HepG2 (cell line): Measurements from ENCODE around the gene CYP11A1. TPM values are rescaled to one million over a fixed set of nuclear protein-coding genes. Genes with fewer than 3 reads are reported as not detected.

Experiments used
- ATAC-seq: fragments of 200-7000 bp; cut with Tn5 transposase; 3 replicates; pipeline ENCODE4 v1.9.1; 2020; ENCODE audit warnings: mild to moderate bottlenecking, moderate library complexity
- BruUV-seq: library from RNA; stranded (reverse); fragments of 400-500 nt; replicated peaks from 2 replicates; lab custom pipeline; 2021; lab: Mats Ljungman, UMichigan
- CTCF ChIA-PET: fragments of 300-600 bp; formaldehyde crosslinking; extraction: SDS; loops from one replicate; lab custom pipeline; 2021; ENCODE audit warnings: low total read pairs, inconsistent platforms, low intra/inter-chr PET ratio; lab: Yijun Ruan, JAX
- POLR2A ChIA-PET: fragments of 350-600 bp; sonication (Branson Sonifier 250); formaldehyde crosslinking; loops from one replicate; lab custom pipeline; 2020; ENCODE audit warnings: antibody characterized with exemption, inconsistent platforms; lab: Yijun Ruan, JAX
- DNase-seq: peaks from one replicate; pipeline ENCODE4 v3.0.0-alpha.2; 2015; ENCODE audit warnings: low spot score
- FAIRE-seq: peaks from 3 replicates; lab custom pipeline; 2011; peaks lifted over from hg19 to GRCh38; lab: Jason Lieb, UNC
- H2AFZ ChIP-seq: one replicate; pipeline ENCODE4 v1.6.1; 2011; ENCODE audit warnings: low read length, inconsistent platforms
- H3K27ac ChIP-seq: fragments of 300-600 bp; 3 replicates; pipeline ENCODE4 v1.8.0; 2011; ENCODE audit warnings: mixed run types, mild to moderate bottlenecking, mixed read lengths, low read length, inconsistent platforms; ENCODE audit not compliant: insufficient read depth; ENCODE audit errors: extremely low read length
- H3K27me3 ChIP-seq, 2 experiments: fragments of 200-600 bp in 1 of 2; 2 replicates in 1 of 2; 3 replicates in 1 of 2; pipeline versions ENCODE4 v1.6.0 to v1.8.0; 2011; ENCODE audit warnings: low read length in 2 of 2, mild to moderate bottlenecking in 2 of 2, moderate library complexity in 2 of 2, inconsistent platforms in 1 of 2; ENCODE audit not compliant: insufficient read depth in 2 of 2, control insufficient read depth in 1 of 2
- H3K36me3 ChIP-seq, 2 experiments: fragments of 200-600 bp in 1 of 2; replicated peaks in 1 of 2; 2 replicates in 1 of 2; 3 replicates in 1 of 2; pipeline versions ENCODE4 v1.5.1 to v1.8.0; 2011; ENCODE audit warnings: low read length in 2 of 2, inconsistent platforms in 1 of 2; ENCODE audit not compliant: insufficient read depth in 2 of 2, control insufficient read depth in 1 of 2
- H3K4me1 ChIP-seq: 2 replicates; pipeline ENCODE4 v1.5.1; 2012; ENCODE audit warnings: low read length, inconsistent platforms; ENCODE audit not compliant: insufficient read depth
- H3K4me2 ChIP-seq: 2 replicates; pipeline ENCODE4 v1.6.0; 2011; ENCODE audit warnings: low read depth, low read length, inconsistent platforms
- H3K4me3 ChIP-seq, 3 experiments: fragments of 200-600 bp in 1 of 3; sonication (generic), shearing (Covaris generic) in 1 of 3; replicated peaks in 1 of 3; 2 replicates each; pipeline ENCODE4 v1.5.1; 2011 to 2016; ENCODE audit warnings: low read length in 3 of 3, inconsistent platforms in 2 of 3, low read depth in 2 of 3, mild to moderate bottlenecking in 2 of 3, control low read depth in 1 of 3, mixed read lengths in 1 of 3; ENCODE audit not compliant: insufficient read depth in 1 of 3
- H3K79me2 ChIP-seq: one replicate; pipeline ENCODE4 v1.6.1; 2011; ENCODE audit warnings: low read length, inconsistent platforms; ENCODE audit not compliant: insufficient read depth
- H3K9ac ChIP-seq: 2 replicates; pipeline ENCODE4 v1.6.0; 2011; ENCODE audit warnings: mild to moderate bottlenecking, low read depth, low read length, inconsistent platforms; ENCODE audit not compliant: insufficient read depth
- H3K9me3 ChIP-seq: 2 replicates; pipeline ENCODE4 v1.5.1; 2012; ENCODE audit warnings: mild to moderate bottlenecking, low read length
- H4K20me1 ChIP-seq: 2 replicates; pipeline ENCODE4 v1.6.0; 2011; ENCODE audit warnings: inconsistent platforms, mild to moderate bottlenecking, low read length, moderate library complexity; ENCODE audit not compliant: insufficient read depth
- MAFG ChIP-seq: sonication (generic); formaldehyde crosslinking; IDR thresholded peaks from 2 replicates; pipeline ENCODE4 v1.5.1; 2020; ENCODE audit warnings: mild to moderate bottlenecking, missing genetic modification reagents
- RXRA ChIP-seq: sonication (generic); formaldehyde crosslinking; IDR thresholded peaks from 2 replicates; pipeline ENCODE4 v1.5.1; 2020; ENCODE audit warnings: missing genetic modification reagents
- SPEN ChIP-seq: sonication (generic); formaldehyde crosslinking; IDR thresholded peaks from 2 replicates; pipeline ENCODE4 v1.5.1; 2020; ENCODE audit warnings: low read depth, mild to moderate bottlenecking, missing genetic modification reagents
- YEATS2 ChIP-seq: sonication (generic); formaldehyde crosslinking; IDR thresholded peaks from 2 replicates; pipeline ENCODE4 v1.4.0; 2020; ENCODE audit warnings: missing genetic modification reagents, borderline replicate concordance
- ZMYM4 ChIP-seq: sonication (generic); formaldehyde crosslinking; IDR thresholded peaks from 2 replicates; pipeline ENCODE4 v1.8.1; 2023; ENCODE audit warnings: mild to moderate bottlenecking, missing genetic modification reagents
- ZNF501 ChIP-seq: sonication (generic); formaldehyde crosslinking; IDR thresholded peaks from 2 replicates; pipeline ENCODE4 v1.5.1; 2020; ENCODE audit warnings: mild to moderate bottlenecking, moderate library complexity, missing genetic modification reagents
- WGBS: methylation state at CpG from one replicate; pipeline ENCODE4 v1.1.6; 2017; ENCODE audit warnings: low lambda C conversion rate; 5-methylcytosine and 5-hydroxymethylcytosine counted together
- in situ Hi-C: cut with HindIII; loops from 2 replicates; pipeline ENCODE4 v1.10.0; 2017; ENCODE audit warnings: low pct_unique_long_range_greater_than_20kb; ENCODE audit not compliant: extremely low pct_ligation_motif_present
- intact Hi-C: fragments of 100-400 bp; cut with micrococcal nuclease; formaldehyde crosslinking; loops from one replicate; pipeline ENCODE4 v1.10.0; 2022; ENCODE audit not compliant: unreplicated experiment
- polyA plus RNA-seq, 8 experiments: library from polyadenylated mRNA; depleted of rRNA in 3 of 8; stranded (reverse) in 7 of 8; unstranded in 1 of 8; fragments of >200 nt; fragmentation: Illumina TruSeq in 4 of 8; extraction: Trizol in 4 of 8; gene quantifications; 2 replicates each; pipeline versions ENCODE4 v1.2.1 to v1.2.3, GENCODE V29; 2011 to 2016; ENCODE audit warnings: low read depth in 4 of 8, missing spikeins in 1 of 8, mixed read lengths in 1 of 8; ENCODE audit not compliant: insufficient read depth in 1 of 8
- total RNA-seq, 5 experiments: library from RNA; depleted of rRNA; stranded (reverse); fragments of >200 nt; fragmentation: Illumina TruSeq; extraction: Trizol; gene quantifications; 2 replicates each; pipeline ENCODE4 v1.2.3, GENCODE V29; 2016; ENCODE audit warnings: low read depth in 1 of 5
- TF ChIP-seq, protein P1 (sequence below): IDR thresholded peaks from 2 replicates; pipeline ENCODE4 v1.6.1; 2016; ENCODE audit warnings: missing compliant biosample characterization, missing genetic modification reagents, borderline replicate concordance
- TF ChIP-seq, protein P2 (sequence below): sonication (generic); formaldehyde crosslinking; IDR thresholded peaks from 2 replicates; pipeline ENCODE4 v1.4.0; 2020; ENCODE audit warnings: missing genetic modification reagents, borderline replicate concordance
- TF ChIP-seq, protein P3 (sequence below): sonication (generic); formaldehyde crosslinking; IDR thresholded peaks from 2 replicates; pipeline ENCODE4 v1.9.0; 2021; ENCODE audit warnings: missing genetic modification reagents, borderline replicate concordance
- TF ChIP-seq, protein P4 (sequence below): sonication (generic); formaldehyde crosslinking; IDR thresholded peaks from 2 replicates; pipeline ENCODE4 v1.4.0; 2020; ENCODE audit warnings: missing genetic modification reagents, borderline replicate concordance
- TF ChIP-seq, protein P5 (sequence below): sonication (generic); IDR thresholded peaks from 2 replicates; pipeline ENCODE4 v1.6.1; 2016; ENCODE audit warnings: low read depth, borderline replicate concordance

Gene CYP11A1
- total and polyA plus RNA-seq, 2 of the 13 experiments (the other 11 are each of a cell fraction or from before 2014, with no cell fraction given), result 0.66 to 0.92 TPM

DNA sequence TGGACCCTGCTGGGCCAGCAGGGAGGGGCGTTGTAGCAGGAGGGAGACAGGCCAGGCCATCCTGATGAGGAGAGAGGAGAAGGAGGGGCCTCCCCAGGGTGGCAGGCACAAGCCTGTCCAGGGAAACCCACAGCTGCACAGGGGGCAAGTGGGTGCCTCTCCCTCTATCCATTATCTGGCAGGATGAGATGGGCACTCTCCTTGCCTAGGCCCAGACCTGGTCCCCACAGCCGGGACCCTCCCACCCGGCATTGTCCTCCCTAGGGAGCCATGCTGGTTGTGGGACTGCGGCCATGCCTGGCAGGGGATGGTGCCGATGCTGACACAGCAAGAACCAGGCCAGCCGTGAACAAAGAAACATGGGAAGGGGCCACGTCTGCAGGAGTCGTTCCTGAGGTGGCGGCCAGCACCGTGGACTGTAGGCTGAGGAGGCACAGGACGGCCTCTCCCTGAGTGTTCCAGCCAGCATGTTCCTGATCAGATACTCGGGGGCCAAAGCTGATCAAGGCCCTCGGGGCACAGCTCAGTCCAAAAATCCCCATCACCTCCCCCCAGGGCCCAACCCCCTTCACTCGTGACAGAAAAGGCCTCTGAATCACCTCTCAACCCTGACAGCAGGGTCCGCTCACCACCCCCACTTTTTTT is 19.2 kb upstream of the CYP11A1 start:
- H3K27ac ChIP-seq, result no peak overlapping the region
- intact Hi-C loops (no loop called here), in situ Hi-C loops (loop anchor here (5.0 kb wide), 1 partner anchor 46 kb away; the partner anchor contains the start of gene SEMA7A)
- peak; percentile 3; the same call in 2 of the 3 replicates for ATAC-seq
- 44% methylated on average over 7 of the region's 15 CpGs for WGBS
- H4K20me1 ChIP-seq, result no peaks in the 10 kb centered on the region
- H3K4me2 ChIP-seq, result peak overlapping the region; percentile 24
- H3K9ac ChIP-seq, result no peak overlapping the region
- no peak for DNase-seq
- H3K27me3 ChIP-seq, result peaks cover 3 to 27% of the 10 kb centered on the region in 2 experiments; a peak in 3 of 5 replicates
- POLR2A ChIA-PET, result interaction anchor here (2.2 to 8.8 kb wide), 4 partner anchors 20 to 74 kb away, joined by 4 to 124 read pairs (median 14); partner anchors contain the start of genes SEMA7A and UBL7
- no peaks in the 10 kb centered on the region for H3K36me3 ChIP-seq
- CTCF ChIA-PET, result no interaction called here
- H3K4me3 ChIP-seq, result peak overlapping the region in 1 of 3 experiments; percentile 21; a peak in 1 of 6 replicates
- no peaks in the 10 kb centered on the region for H3K79me2 ChIP-seq
- H2AFZ ChIP-seq, result no peak overlapping the region
- peaks cover 91% of the 10 kb centered on the region for H3K4me1 ChIP-seq
- no peaks in the 10 kb centered on the region for H3K9me3 ChIP-seq
- FAIRE-seq, result no peak
- BruUV-seq, result no TSS peak
- TF ChIP-seq RXRA (CRISPR knock-in tag), result no peak; the same call in 1 of the 2 replicates
- TF ChIP-seq, protein P1, sequence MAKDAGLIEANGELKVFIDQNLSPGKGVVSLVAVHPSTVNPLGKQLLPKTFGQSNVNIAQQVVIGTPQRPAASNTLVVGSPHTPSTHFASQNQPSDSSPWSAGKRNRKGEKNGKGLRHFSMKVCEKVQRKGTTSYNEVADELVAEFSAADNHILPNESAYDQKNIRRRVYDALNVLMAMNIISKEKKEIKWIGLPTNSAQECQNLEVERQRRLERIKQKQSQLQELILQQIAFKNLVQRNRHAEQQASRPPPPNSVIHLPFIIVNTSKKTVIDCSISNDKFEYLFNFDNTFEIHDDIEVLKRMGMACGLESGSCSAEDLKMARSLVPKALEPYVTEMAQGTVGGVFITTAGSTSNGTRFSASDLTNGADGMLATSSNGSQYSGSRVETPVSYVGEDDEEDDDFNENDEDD (CRISPR knock-in tag), result no peak
- TF ChIP-seq ZNF501, result no peak
- TF ChIP-seq, protein P2, sequence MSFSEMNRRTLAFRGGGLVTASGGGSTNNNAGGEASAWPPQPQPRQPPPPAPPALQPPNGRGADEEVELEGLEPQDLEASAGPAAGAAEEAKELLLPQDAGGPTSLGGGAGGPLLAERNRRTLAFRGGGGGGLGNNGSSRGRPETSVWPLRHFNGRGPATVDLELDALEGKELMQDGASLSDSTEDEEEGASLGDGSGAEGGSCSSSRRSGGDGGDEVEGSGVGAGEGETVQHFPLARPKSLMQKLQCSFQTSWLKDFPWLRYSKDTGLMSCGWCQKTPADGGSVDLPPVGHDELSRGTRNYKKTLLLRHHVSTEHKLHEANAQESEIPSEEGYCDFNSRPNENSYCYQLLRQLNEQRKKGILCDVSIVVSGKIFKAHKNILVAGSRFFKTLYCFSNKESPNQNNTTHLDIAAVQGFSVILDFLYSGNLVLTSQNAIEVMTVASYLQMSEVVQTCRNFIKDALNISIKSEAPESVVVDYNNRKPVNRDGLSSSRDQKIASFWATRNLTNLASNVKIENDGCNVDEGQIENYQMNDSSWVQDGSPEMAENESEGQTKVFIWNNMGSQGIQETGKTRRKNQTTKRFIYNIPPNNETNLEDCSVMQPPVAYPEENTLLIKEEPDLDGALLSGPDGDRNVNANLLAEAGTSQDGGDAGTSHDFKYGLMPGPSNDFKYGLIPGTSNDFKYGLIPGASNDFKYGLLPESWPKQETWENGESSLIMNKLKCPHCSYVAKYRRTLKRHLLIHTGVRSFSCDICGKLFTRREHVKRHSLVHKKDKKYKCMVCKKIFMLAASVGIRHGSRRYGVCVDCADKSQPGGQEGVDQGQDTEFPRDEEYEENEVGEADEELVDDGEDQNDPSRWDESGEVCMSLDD (CRISPR knock-in tag), result no peak
- TF ChIP-seq, protein P3, sequence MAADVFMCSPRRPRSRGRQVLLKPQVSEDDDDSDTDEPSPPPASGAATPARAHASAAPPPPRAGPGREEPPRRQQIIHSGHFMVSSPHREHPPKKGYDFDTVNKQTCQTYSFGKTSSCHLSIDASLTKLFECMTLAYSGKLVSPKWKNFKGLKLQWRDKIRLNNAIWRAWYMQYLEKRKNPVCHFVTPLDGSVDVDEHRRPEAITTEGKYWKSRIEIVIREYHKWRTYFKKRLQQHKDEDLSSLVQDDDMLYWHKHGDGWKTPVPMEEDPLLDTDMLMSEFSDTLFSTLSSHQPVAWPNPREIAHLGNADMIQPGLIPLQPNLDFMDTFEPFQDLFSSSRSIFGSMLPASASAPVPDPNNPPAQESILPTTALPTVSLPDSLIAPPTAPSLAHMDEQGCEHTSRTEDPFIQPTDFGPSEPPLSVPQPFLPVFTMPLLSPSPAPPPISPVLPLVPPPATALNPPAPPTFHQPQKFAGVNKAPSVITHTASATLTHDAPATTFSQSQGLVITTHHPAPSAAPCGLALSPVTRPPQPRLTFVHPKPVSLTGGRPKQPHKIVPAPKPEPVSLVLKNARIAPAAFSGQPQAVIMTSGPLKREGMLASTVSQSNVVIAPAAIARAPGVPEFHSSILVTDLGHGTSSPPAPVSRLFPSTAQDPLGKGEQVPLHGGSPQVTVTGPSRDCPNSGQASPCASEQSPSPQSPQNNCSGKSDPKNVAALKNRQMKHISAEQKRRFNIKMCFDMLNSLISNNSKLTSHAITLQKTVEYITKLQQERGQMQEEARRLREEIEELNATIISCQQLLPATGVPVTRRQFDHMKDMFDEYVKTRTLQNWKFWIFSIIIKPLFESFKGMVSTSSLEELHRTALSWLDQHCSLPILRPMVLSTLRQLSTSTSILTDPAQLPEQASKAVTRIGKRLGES, result no peak
- no peak for TF ChIP-seq ZMYM4 (CRISPR knock-in tag)
- peak; percentile 45; the same call in 1 of the 2 replicates for TF ChIP-seq MAFG
- TF ChIP-seq SPEN (CRISPR knock-in tag), result 0 out of 2 replicates have a peak, but pooled peaks have one; percentile 31
- TF ChIP-seq YEATS2 (CRISPR knock-in tag), result no peak
- TF ChIP-seq, protein P4, sequence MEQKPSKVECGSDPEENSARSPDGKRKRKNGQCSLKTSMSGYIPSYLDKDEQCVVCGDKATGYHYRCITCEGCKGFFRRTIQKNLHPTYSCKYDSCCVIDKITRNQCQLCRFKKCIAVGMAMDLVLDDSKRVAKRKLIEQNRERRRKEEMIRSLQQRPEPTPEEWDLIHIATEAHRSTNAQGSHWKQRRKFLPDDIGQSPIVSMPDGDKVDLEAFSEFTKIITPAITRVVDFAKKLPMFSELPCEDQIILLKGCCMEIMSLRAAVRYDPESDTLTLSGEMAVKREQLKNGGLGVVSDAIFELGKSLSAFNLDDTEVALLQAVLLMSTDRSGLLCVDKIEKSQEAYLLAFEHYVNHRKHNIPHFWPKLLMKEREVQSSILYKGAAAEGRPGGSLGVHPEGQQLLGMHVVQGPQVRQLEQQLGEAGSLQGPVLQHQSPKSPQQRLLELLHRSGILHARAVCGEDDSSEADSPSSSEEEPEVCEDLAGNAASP (CRISPR knock-in tag), result no peak
- TF ChIP-seq, protein P5, sequence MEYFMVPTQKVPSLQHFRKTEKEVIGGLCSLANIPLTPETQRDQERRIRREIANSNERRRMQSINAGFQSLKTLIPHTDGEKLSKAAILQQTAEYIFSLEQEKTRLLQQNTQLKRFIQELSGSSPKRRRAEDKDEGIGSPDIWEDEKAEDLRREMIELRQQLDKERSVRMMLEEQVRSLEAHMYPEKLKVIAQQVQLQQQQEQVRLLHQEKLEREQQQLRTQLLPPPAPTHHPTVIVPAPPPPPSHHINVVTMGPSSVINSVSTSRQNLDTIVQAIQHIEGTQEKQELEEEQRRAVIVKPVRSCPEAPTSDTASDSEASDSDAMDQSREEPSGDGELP, result no peak
